Hepatocyte (in vitro differentiated cells): ENCODE measurements around the gene UCP2.

Experiments used
- EZH2 ChIP-seq: fragments of 200-600 bp; sonication (generic); IDR thresholded peaks from 2 replicates; pipeline ENCODE4 v1.6.1; 2016; ENCODE audit warnings: antibody characterized with exemption, mild to moderate bottlenecking, borderline replicate concordance
- EZH2phosphoT487 ChIP-seq: fragments of 200-600 bp; sonication (generic); IDR thresholded peaks from one replicate; pipeline ENCODE4 v1.6.1; 2018; ENCODE audit warnings: antibody characterized with exemption, mild to moderate bottlenecking, low read depth, moderate library complexity; ENCODE audit not compliant: unreplicated experiment, severe bottlenecking

- TF ChIP-seq EZH2phosphoT487 (no peak), EZH2 (no peak)
Observed at GRCh38 chr11:73965076-73965763, 17.4 kb downstream of the UCP2 start.
